ENCODE results near the gene GAS6.
"Not testable (repeated sequence)": the region's sequence is repeated elsewhere in the genome, so short reads cannot be mapped to it uniquely, and the experiment has no call there.

Gene GAS6

GRCh38 chr13:113863524-113864272 is at the start of gene GAS6:
Gene GAS6 (minus strand): TSS chr13:113864076. CDS start chr13:113863920, 156 bp downstream.
- no peak for DNase-seq (ENCODE audit: low read depth in 4 of 4, low spot score in 1 of 4)

- DNase-seq (ENCODE audit: low read depth in 4 of 4, low spot score in 1 of 4), result not testable (repeated sequence)
Measured at GRCh38 chr13:113913408-113913807, 49.5 kb upstream of the GAS6 start.

GRCh38 chr13:113912596-113912995 is 48.7 kb upstream of the GAS6 start:
- DNase-seq (ENCODE audit: low read depth in 4 of 4, low spot score in 1 of 4), result no peak

- no peak for DNase-seq (ENCODE audit: low read depth in 4 of 4, low spot score in 1 of 4)
Measured at GRCh38 chr13:113907635-113908617, 44.0 kb upstream of the GAS6 start.

GRCh38 chr13:113906571-113906970 is 42.7 kb upstream of the GAS6 start:
- DNase-seq (ENCODE audit: low read depth in 4 of 4, low spot score in 1 of 4), result no peak

- no peak for DNase-seq (ENCODE audit: low read depth in 4 of 4, low spot score in 1 of 4)
Measured at GRCh38 chr13:113905942-113906341, 42.1 kb upstream of the GAS6 start.

GRCh38 chr13:113905018-113905417 is 41.1 kb upstream of the GAS6 start:
- no peak for DNase-seq (ENCODE audit: low read depth in 4 of 4, low spot score in 1 of 4)

GRCh38 chr13:113904411-113904810 is 40.5 kb upstream of the GAS6 start:
- DNase-seq (ENCODE audit: low read depth in 4 of 4, low spot score in 1 of 4), result no peak

GRCh38 chr13:113903912-113904311 is 40.0 kb upstream of the GAS6 start:
- no peak for DNase-seq (ENCODE audit: low read depth in 4 of 4, low spot score in 1 of 4)

- DNase-seq (ENCODE audit: low read depth in 4 of 4, low spot score in 1 of 4), result no peak
Measured at GRCh38 chr13:113902986-113903775, 39.3 kb upstream of the GAS6 start.

- no peak for DNase-seq (ENCODE audit: low read depth in 4 of 4, low spot score in 1 of 4)
Measured at GRCh38 chr13:113902481-113902880, 38.6 kb upstream of the GAS6 start.

GRCh38 chr13:113901642-113902041 is 37.8 kb upstream of the GAS6 start:
- DNase-seq (ENCODE audit: low read depth in 4 of 4, low spot score in 1 of 4), result no peak

- DNase-seq (ENCODE audit: low read depth in 4 of 4, low spot score in 1 of 4), result no peak
Measured at GRCh38 chr13:113901231-113901630, 37.4 kb upstream of the GAS6 start.

- DNase-seq (ENCODE audit: low read depth in 4 of 4, low spot score in 1 of 4), result no peak
Measured at GRCh38 chr13:113900646-113901045, 36.8 kb upstream of the GAS6 start.

GRCh38 chr13:113898391-113898790 is 34.5 kb upstream of the GAS6 start:
- DNase-seq (ENCODE audit: low read depth in 4 of 4, low spot score in 1 of 4), result no peak

- DNase-seq (ENCODE audit: low read depth in 4 of 4, low spot score in 1 of 4), result no peak
Measured at GRCh38 chr13:113897966-113898365, 34.1 kb upstream of the GAS6 start.

GRCh38 chr13:113897161-113897560 is 33.3 kb upstream of the GAS6 start:
- no peak for DNase-seq (ENCODE audit: low read depth in 4 of 4, low spot score in 1 of 4)

GRCh38 chr13:113895436-113895835 is 31.6 kb upstream of the GAS6 start:
- DNase-seq (ENCODE audit: low read depth in 4 of 4, low spot score in 1 of 4), result no peak

GRCh38 chr13:113890774-113891480 is 27.1 kb upstream of the GAS6 start:
- DNase-seq (ENCODE audit: low read depth in 4 of 4, low spot score in 1 of 4), result no peak

- DNase-seq (ENCODE audit: low read depth in 4 of 4, low spot score in 1 of 4), result no peak
Measured at GRCh38 chr13:113889467-113889866, 25.6 kb upstream of the GAS6 start.

Measured in stimulated activated CD4-positive, alpha-beta T cell treated with anti-CD3 and anti-CD28 coated beads, Interleukin-1b, Interleukin-23, amount 100 ng/mL, for 24 hours (primary cell).